Cardiac septum (tissue), 1 donor: ENCODE measurements around the gene PPM1K. TPM values are rescaled to one million over a fixed set of nuclear protein-coding genes. Genes with fewer than 3 reads are reported as not detected.

Source experiments
- DNase-seq: peaks from one replicate; pipeline ENCODE4 v3.0.0-alpha.2; 2020; ENCODE audit warnings: low spot score
- intact Hi-C: fragments of 100-400 bp; cut with DNase I; formaldehyde crosslinking; loops from one replicate; pipeline ENCODE4 v1.14.0; 2022
- total RNA-seq: library from RNA; stranded (reverse); fragmentation: NEBNext Ultra II Directional; extraction: Animal tissue kit (Norgen Biotek cat#: 25700); gene quantifications from one replicate; pipeline ENCODE4 v1.2.1, GENCODE V29; 2021
- donor health status: DM: no; HTN: no; CAD: no.

Gene PPM1K
- total RNA-seq, 1 donor from 2014 or later = 210 TPM

DNA sequence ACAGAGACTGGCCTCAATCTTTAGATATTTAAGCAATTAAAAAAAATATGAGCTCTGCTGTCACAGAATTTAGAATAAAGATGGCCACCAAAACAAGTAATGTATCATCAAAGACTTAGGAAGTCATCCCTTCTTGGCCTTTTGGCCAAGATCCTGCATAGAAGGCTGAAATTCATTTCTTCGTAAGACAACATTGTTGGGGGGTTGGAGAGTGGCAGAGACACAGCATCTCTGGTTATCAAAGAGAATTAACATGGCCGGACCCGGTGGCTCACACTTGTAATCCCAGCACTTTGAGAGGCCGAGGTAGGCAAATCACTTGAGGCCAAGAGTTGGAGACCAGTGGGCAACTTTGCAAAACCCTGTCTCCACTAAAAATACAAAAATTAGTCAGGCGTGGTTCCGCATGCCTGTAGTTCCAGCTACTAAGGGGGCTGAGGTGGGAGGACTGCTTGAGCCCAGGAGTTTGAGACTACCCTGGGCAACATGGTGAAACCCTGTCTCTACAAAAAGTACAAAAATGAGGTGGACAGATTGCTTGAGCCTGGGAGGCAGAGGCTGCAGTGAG lies 4.0 kb downstream of the PPM1K start:
- DNase-seq = no peak
- intact Hi-C loops = loop anchor here (5.0 kb wide), 5 partner anchors 48 to 312 kb away; partner anchors contain the start of genes HERC3, HERC5, PKD2 and PYURF

DNA sequence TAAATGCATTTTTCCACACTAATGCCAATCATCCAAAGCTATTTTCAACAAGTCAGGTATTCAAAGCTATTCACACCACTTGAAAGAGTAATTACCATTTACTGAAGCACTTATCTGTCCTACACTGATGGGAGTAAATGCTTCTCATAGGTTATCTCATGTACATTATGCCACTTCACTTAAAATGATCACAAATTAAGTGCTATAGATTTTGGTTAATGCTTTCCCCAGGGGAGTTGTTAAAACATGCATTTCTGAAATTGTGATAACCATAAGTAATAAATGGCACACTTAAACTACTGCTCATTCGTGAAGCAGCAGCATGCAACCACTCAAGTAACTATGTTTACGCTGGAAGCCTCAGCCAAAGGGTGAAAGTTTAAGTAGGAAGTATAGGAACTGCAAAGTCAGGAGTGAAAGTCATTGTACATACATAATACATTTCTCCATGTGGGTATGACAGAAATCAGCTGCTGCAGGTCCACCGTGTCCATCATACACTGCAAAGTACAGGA lies 6.6 kb downstream of the PPM1K start:
- intact Hi-C loops = no loop called here

DNA sequence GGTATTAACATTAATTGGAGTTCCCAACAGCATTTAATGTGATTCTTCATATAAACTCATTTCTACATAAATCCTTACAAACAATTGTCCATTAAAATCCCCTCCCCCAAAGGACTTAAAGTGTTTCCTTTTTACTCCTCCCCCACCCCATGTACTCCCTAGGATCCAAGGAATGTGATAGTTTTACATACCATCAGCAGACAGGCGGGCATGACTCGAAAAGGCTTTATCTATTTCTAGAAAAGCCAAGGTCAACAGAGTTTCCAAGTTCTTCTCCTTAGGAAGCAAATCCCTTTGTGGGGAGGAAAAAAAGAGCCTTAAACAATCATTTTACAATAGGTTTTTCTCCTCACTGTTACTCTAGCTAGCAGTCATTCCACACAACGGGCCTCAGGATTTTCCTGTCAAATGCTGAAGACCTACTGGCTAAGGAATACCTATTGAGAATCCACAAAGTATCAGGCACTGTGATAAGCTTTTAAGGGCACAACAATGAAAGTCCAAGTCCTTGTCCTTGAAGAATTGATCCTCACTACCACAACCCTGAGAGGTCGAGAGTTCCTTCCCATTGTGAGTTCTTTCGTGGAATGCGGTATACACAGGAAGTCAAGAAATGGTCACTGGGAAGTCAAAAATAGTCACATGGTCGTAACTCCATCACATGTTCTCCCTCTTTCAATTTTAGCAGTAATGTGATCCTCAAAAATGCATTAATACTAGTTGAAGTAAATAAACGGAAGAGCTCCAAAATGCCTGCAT lies 7.2 kb downstream of the PPM1K start:
- no peak for DNase-seq
- intact Hi-C loops = no loop called here

More for the DNA sequence above, 6.6 kb downstream of the PPM1K start:
- no peak for DNase-seq

DNA sequence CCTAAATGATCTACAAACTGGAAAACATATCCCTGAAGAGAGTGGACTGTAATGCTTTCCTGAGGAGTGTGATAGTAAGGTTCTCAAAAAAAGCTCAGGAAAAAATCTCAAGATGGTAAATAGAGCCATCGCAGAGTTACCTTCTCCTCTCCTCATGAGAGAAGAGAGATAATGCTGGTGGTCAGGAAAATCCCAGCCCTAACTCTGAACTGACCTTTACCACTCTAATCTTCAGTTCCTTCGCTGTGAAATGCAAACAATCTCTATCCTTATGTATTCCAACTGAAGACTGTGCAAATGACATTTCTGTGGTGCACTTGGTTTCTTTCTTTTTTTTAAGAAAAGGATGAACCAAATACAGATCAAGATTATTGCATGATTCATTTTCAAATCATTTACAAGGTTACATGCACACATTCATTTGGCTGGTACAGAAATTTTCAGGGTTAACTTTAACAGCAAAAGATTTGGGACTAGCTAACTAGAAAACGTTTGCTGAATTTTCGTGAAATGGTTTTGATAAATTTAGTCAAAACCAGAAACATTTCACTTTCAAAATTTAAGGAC lies 8.3 kb downstream of the PPM1K start:
- no peak for DNase-seq
- intact Hi-C loops = no loop called here

DNA sequence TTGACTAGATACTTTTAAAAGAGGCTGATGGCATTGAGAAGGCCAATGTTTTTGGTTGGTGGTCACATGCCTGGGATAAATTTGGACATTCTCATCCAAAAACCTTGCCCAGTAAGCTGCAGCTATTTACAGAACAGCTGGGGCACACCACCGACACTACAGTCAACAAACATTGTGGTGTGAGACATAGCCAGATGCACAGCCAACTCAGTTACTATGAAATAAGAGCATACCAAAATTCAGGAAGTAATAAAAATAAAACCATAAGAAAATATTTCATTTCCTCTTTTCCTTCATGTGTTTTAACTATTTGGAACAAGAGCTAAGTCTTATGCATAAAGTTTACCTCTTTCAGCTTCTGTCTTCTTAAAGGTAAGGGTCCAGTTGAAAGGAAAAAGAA lies 8.8 kb downstream of the PPM1K start:
- DNase-seq = no peak
- intact Hi-C loops = no loop called here

DNA sequence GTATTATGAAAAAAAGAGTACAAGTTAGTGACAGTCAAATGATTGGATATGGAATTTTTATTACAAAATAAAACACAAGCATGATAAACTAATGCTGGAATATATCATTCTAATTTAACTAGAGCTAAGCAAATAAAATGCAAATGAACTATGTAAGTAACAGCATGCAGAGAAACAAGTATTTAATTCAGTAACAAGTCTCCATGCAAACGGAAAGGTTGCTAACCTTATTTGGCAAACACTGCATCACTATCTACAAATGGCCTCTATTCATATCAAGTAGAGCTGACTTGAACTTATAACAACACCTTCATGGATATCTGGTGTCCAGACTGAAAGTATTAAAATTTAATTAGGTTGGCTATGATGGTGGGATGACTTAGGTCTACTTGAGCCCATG lies 15.4 kb downstream of the PPM1K start:
- intact Hi-C loops = no loop called here
- no peak for DNase-seq

DNA sequence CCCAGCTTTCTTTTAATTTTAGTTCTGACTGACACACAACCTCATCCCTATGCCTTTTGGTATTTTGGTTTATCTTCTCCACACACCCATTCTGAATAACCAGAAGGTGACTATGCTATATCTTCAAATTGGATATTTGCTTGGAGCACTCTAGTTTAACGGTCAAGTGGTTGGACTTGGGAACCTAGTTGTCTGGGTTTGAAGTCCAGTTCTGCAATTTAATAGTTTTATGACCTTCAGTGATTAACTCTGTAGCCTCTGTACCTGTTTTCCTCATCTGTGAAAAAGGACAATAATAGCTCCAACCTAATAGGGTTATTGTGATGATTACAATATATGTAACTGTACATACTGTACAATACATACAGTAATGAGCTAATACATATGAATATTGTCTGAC lies 20.0 kb downstream of the PPM1K start:
- no peak for DNase-seq
- intact Hi-C loops = no loop called here

DNA sequence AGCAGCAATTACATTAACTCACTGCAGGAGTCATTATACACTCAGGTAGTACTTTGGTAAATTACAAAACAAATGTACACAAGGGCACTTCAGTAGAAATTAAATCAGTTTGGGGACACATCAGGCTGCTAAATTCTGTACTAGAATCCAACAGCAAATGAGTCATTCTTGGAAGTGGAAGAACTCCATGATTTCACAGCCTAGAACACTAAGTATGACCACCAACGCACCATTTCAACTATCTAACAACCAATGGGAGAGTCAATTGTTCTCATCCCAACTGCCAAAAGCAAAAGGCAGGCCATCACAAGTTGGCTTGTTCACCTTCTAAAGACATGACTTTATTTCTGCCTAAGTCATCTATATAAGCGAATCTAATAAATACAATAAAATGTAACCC lies 26.6 kb downstream of the PPM1K start:
- intact Hi-C loops = no loop called here
- DNase-seq = no peak

DNA sequence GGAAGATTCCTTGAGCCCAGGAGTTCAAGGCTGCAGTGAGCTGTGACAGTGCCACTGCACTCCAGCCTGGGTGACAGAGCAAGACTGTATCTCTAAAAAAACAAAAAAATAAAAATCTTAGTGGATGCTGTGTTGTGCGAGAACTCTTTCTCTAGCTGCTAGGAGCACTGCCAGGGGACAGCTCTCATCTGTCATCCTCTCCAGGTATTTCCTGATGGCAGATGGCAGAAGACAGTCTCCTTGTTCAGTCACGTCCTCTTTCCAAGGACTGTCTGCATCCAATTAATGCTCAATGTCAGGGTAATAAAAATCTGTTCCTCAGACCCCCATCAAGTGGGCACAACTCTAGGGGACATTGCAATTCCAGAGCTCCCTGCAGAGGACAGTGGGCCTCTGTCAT lies 29.2 kb downstream of the PPM1K start:
- intact Hi-C loops = no loop called here
- DNase-seq = no peak

DNA sequence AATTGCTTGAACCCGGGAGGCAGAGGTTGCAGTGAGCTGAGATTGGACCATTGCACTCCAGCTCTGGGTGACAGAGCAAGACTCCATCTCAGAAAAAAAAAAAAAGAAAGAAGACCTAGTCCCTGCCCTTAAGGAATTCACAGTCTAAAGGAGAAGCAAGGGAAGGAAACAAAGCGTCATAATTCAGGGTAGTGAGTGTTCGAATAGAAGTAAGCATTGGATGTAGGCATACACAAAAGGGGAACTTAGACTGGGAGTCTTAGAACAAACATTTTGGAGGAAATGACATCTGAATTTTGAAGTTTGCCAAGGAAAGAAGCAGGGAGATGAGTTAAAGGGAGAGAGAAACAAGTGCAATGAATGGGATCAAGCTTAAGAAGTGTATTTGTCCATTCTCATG lies 32.4 kb downstream of the PPM1K start:
- intact Hi-C loops = no loop called here
- no peak for DNase-seq

DNA sequence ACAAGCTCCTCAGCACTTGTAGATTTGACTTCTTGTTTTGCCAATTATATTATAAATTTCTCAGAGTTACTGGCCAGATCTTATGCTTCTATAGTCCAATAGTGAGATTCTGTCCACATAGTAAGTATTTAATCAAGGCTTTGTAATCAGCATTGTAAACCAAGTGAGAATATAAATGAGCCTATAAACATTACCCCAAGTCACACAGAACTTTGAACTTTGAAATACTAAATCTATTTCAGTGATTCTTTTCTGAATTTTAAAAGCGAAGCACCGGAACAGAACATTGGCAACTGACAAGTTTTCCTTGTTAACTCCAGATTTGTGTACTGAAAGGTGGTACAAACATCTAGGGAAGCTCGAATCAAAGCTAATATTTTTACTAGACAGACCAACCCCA lies 37.2 kb downstream of the PPM1K start:
- no peak for DNase-seq
- intact Hi-C loops = no loop called here

DNA sequence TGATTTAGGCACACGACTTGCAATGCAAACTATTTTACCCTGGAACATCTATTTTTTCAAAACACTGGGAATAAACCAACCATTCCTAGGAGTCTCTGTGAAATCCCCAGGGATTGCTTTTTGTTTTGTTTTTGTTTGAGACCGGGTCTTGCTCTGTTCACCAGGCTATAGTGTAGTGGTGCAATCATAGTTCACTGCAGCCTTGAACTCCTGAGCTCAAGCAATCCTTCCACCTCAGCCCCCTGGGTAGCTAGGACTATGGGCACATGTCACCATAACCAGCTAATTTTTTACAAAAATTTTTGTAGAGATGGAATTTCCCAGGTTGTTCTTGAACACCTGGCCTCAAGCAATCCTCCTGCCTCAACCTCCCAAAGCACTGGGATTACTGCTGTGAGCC lies 37.8 kb downstream of the PPM1K start:
- intact Hi-C loops = no loop called here
- no peak for DNase-seq

DNA sequence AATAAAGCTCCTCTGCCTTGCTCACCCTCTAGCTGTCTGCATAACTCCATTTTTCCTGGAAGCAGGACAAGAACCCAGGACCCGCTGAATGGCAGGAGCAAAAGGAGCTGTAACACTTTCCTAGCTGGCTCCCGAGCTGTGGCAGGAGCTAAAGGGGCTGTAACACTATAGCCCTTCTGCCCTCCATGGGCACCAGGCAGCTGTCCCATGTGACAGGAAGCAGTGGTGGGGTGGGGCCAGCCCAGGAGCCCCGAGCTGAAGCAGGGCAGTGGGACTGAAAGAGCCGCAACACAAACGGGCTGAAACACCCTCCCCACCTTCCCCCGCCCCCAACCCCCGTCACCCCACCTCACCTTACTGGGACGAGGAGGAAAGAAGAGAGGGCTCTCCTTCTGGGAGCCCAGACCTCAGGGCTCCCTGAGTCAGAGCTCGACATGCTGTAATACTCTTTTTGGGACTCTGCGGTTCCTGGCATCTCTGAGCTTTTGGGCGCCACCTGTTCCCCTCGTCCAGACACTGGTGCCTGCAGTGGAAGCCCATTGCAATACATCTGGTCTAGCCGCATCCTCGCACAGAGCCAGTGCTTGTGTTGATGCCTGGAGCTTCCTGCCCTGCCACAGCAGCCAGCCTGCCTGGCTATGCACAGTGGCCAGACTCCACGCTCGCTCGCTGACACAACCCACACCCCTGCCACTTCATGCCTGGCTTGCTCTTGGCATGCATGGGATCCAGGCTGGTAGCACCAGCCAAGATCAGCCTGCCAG lies 39.4 kb downstream of the PPM1K start:
- intact Hi-C loops = no loop called here

DNA sequence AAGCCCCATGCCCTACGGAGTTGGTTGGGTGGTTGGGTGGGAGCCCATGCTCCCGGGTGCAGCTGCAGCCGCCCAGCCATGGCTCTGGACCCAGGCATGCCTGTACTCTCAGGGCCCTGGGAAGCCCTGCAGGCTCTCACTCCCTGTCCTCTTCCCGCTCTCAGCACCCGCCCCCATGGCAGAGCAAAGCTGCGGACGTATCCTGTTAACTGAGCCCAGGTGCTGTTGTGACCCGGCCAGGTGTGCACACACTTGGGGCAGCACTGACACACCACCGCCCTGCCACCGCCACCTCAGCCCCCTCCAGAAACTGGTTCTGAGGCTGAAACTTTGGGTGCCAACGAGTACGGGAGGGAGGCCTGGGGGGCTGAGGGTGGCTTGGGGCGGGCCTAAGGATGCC lies 40.3 kb downstream of the PPM1K start:
- DNase-seq = no peak
- intact Hi-C loops = no loop called here

More for the DNA sequence above, 39.4 kb downstream of the PPM1K start:
- DNase-seq = no peak

DNA sequence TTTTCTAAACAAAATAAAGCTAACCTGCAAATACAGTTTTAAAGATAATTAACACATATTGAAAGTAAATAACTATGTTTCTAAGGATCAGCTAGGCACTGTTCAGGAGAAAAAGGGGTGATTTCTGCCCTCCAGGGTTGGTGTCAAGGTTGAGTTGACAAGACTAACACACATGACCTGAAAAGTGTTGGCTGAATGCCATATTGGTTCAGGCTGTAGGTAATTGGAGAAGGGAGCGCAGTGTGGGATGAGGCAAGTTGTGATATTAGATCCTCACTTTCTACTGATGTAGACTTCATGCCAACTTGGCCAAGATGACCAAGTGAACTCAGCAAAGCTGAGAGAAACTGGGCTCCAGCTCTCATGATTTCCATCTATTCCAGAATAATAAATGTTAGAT lies 42.2 kb downstream of the PPM1K start:
- intact Hi-C loops = no loop called here
- no peak for DNase-seq

DNA sequence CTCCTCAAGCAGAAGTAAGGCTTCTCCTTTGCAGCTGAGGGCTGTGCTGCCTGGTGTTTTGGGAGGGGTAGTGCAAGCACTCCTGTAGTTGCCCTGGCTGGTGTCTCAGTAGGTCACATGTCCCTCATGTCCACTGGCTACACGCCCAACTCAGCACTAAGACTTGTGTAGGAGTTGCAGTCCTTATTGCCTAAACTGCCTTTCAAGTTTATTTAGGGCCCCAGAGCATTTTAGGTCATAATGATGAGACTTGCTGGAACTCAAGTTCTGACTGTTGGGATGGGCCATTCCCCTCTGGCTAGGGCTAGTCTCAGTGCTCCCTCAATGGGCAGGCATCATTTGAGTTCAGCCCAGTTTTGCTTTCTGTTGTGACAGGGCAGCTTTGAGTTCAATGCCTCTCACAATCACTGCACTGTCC lies 44.1 kb downstream of the PPM1K start:
- intact Hi-C loops = no loop called here
- DNase-seq = no peak

DNA sequence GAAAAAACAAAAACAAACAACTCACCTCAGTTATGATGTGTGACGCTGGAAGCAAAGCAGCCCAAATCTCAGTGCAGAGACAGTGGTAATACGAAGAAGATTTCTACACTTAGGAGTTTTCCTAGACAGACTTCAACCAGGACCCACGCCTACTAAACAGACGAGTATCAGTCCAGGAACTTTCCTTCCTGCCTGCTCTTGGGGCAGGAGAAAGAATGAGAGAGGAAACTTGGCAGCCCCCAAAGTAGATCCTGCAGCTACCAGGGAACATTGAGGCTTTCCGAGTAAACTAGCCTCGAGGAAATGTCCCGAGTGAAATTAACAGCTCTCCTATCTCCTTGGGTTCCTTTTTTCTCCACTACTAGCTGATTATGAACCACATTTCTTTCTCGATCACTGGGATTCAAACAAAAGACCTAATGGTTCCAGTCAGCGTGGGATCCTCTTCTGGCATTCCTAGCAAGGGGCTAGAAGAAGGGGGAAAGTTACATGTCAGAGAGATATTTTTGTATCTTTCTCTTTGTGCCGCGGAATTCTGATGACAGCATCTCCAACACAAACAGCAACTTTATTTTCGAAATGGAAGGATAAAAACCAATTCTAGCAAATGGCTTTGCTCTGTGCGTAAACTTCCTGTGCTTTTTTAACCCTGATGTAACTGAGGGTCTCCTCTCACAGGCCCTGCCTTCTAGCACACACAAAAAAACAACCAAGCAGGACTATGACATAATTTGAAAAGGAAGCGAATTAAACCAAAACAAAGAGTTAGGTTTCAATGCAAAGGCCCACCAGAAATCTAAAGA lies 53.2 kb downstream of the PPM1K start:
- DNase-seq = no peak
- intact Hi-C loops = loop anchor here (5.0 kb wide), 1 partner anchor 51 kb away; the partner anchor contains the start of gene PPM1K

DNA sequence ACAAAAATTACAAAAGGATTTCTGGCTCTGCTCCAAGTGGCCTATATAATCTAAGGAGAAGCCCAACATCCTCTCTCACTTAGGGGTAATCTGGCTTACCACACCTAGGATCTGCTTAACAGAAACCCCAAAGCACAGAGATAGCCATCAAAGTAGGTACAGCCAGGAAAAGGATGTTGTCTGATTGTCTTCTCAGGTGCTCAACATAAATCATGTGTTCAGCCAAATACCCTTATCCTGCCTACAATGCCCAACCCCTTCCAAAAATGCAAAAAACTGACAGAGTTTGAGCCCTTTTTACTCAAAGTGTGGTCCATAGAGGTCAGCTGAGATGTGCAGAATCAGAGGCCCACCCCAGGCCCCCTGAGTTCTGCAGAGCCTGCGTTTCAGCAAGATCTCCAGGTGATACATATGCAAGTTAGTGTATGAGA lies 53.9 kb downstream of the PPM1K start:
- no peak for DNase-seq
- intact Hi-C loops = loop anchor here (5.0 kb wide), 1 partner anchor 52 kb away; the partner anchor contains the start of gene PPM1K

DNA sequence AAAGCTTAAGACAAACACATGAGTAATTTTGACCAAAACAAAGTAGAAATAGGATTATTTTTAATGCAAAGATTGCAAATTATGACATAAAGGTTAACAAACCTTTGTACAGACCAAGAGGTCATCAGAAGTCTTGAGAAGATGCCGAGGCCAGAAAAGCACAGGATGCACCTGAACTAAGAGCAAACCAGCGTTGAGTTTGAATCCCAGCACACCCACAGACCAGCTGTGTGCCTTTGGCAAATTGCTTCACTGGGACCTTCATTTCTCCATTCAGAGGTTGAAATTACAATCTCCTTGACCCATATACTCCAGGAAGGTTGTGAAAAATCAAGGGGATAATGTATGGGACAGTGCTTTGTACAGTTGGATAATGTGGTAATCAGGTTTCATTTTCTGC lies 56.6 kb downstream of the PPM1K start:
- intact Hi-C loops = loop anchor here (5.0 kb wide), 1 partner anchor 130 kb away; no protein-coding TSS in a partner anchor
- DNase-seq = no peak
